Glutamatergic neuron (in vitro differentiated cells): Measurements from ENCODE around the gene CDKN2B-AS1. TPM values are rescaled to one million over a fixed set of nuclear protein-coding genes. Genes with fewer than 3 reads are reported as not detected.

Experiments
- DNase-seq: peaks from one replicate; pipeline ENCODE4 v3.0.0; 2022
- H3K27ac Mint-ChIP-seq: one replicate; pipeline ENCODE4 v1.8.0; 2020; ENCODE audit warnings: mild to moderate bottlenecking, mixed read lengths, inconsistent platforms; ENCODE audit not compliant: unreplicated experiment
- H3K27me3 Mint-ChIP-seq: one replicate; pipeline ENCODE4 v1.8.0; 2020; ENCODE audit warnings: mild to moderate bottlenecking, moderate library complexity, mixed read lengths, inconsistent platforms; ENCODE audit not compliant: unreplicated experiment
- H3K36me3 Mint-ChIP-seq: one replicate; pipeline ENCODE4 v1.8.0; 2020; ENCODE audit warnings: mild to moderate bottlenecking, mixed read lengths, inconsistent platforms; ENCODE audit not compliant: unreplicated experiment
- H3K4me1 Mint-ChIP-seq: one replicate; pipeline ENCODE4 v1.8.0; 2020; ENCODE audit warnings: mild to moderate bottlenecking, low read depth, mixed read lengths, inconsistent platforms; ENCODE audit not compliant: unreplicated experiment
- H3K4me3 Mint-ChIP-seq: one replicate; pipeline ENCODE4 v1.8.0; 2020; ENCODE audit warnings: mild to moderate bottlenecking, mixed read lengths, inconsistent platforms; ENCODE audit not compliant: unreplicated experiment
- H3K9me3 Mint-ChIP-seq: one replicate; pipeline ENCODE4 v1.8.0; 2020; ENCODE audit warnings: mild to moderate bottlenecking, moderate library complexity, mixed read lengths, inconsistent platforms; ENCODE audit not compliant: unreplicated experiment
- CTCF ChIP-seq: fragments of 200-600 bp; sonication (generic); IDR thresholded peaks from one replicate; pipeline ENCODE4 v1.5.0; 2021; ENCODE audit not compliant: partially characterized antibody, unreplicated experiment
- total RNA-seq: library from RNA; stranded (reverse); fragmentation: NEBNext Ultra II Directional; extraction: Animal tissue kit (Norgen Biotek cat#: 25700); gene quantifications from one replicate; pipeline ENCODE4 v1.2.1, GENCODE V29; 2021; ENCODE audit not compliant: unreplicated experiment

CDKN2B-AS1 gene
- total RNA-seq, 1 donor from 2014 or later, result not detected

- H3K4me3 Mint-ChIP-seq, result peak overlapping the region; percentile 87
- H3K4me1 Mint-ChIP-seq, result peaks cover 9% of the 10 kb centered on the region
- no peak for DNase-seq
- H3K36me3 Mint-ChIP-seq, result no peaks in the 10 kb centered on the region
- peaks cover 23% of the 10 kb centered on the region for H3K27me3 Mint-ChIP-seq
- H3K27ac Mint-ChIP-seq, result no peak overlapping the region
- H3K9me3 Mint-ChIP-seq, result peaks cover 10% of the 10 kb centered on the region
- TF ChIP-seq CTCF, result no peak
Observed at GRCh38 chr9:22005702-22006606, 11.4 kb downstream of the CDKN2B-AS1 start.

- no peak for DNase-seq
- peaks cover 10% of the 10 kb centered on the region for H3K9me3 Mint-ChIP-seq
- peaks cover 23% of the 10 kb centered on the region for H3K27me3 Mint-ChIP-seq
- peaks cover 9% of the 10 kb centered on the region for H3K4me1 Mint-ChIP-seq
- no peak for TF ChIP-seq CTCF
- peak overlapping the region; percentile 34 for H3K27ac Mint-ChIP-seq
- H3K4me3 Mint-ChIP-seq, result peak overlapping the region; percentile 87
- no peaks in the 10 kb centered on the region for H3K36me3 Mint-ChIP-seq
Observed at GRCh38 chr9:22008384-22008716, 13.8 kb downstream of the CDKN2B-AS1 start.

GRCh38 chr9:22008717-22009505, 14.3 kb downstream of the CDKN2B-AS1 start, which contains the start of gene CDKN2B:
Gene CDKN2B, minus strand, starts transcription at chr9:22009305. Its CDS starts 352 bp downstream, at chr9:22008953.
- H3K36me3 Mint-ChIP-seq, result no peaks in the 10 kb centered on the region
- peak; percentile 97 for TF ChIP-seq CTCF
- DNase-seq, result peak; percentile 98
- peak within 1 kb of the TSS; percentile 34 for H3K27ac Mint-ChIP-seq
- H3K27me3 Mint-ChIP-seq, result peaks cover 24% of the 10 kb centered on the region
- H3K4me1 Mint-ChIP-seq, result peaks cover 9% of the 10 kb centered on the region
- H3K4me3 Mint-ChIP-seq, result peak within 1 kb of the TSS; percentile 98
- H3K9me3 Mint-ChIP-seq, result peaks cover 10% of the 10 kb centered on the region

GRCh38 chr9:22009506-22009867, 14.9 kb downstream of the CDKN2B-AS1 start:
- Mint-ChIP-seq H3K9me3 (peaks cover 10% of the 10 kb centered on the region), H3K27me3 (peaks cover 23% of the 10 kb centered on the region), H3K4me1 (peaks cover 9% of the 10 kb centered on the region), H3K4me3 (peak overlapping the region; percentile 98), H3K27ac (no peak overlapping the region), H3K36me3 (no peaks in the 10 kb centered on the region)
- DNase-seq, result no peak
- TF ChIP-seq CTCF, result no peak
